Measurements from ENCODE around the gene PDCD11.

The PDCD11 gene

GRCh38 chr10:103493916-103494877, 97.8 kb downstream of the PDCD11 start (continued):
- TF ChIP-seq PATZ1 (tag by site-specific recombination; IDR thresholded peaks at IDR 0.05) = peak; percentile 91

- Histone ChIP-seq H3K36me3 (ENCODE audit: control insufficient read depth in 2 of 2, insufficient read depth in 1 of 2, low read length in 2 of 2) (no peaks in the 10 kb centered on the region), H3K4me1 (ENCODE audit: control insufficient read depth, insufficient read depth, low read length) (no peaks in the 10 kb centered on the region), H3K4me3 (ENCODE audit: low read depth, low read length) (no peak overlapping the region), H3K27ac (ENCODE audit: extremely low read depth, low read depth, low read length) (no peak overlapping the region), H3K9me3 (ENCODE audit: control insufficient read depth, insufficient read depth, low read depth, low read length) (no peaks in the 10 kb centered on the region)
- ChIA-PET CTCF (interaction anchor here (0.5 to 1.5 kb wide), 5 partner anchors 10 to 550 kb away, joined by 3 to 6 read pairs (median 3); no protein-coding TSS in a partner anchor), POLR2A (interaction anchor here (3.4 kb wide), 1 partner anchor 9 kb away, joined by 15 read pairs; no protein-coding TSS in a partner anchor)
- TF ChIP-seq ZNF580 (tag by site-specific recombination; IDR thresholded peaks at IDR 0.05) = 0 out of 2 replicates have a peak, but pooled peaks have one; percentile 17
- no peak for TF ChIP-seq ZNF292 (tag by site-specific recombination; IDR thresholded peaks at IDR 0.05; ENCODE audit: borderline replicate concordance, low read depth)
- no peak for TF ChIP-seq ZNF792 (tag by site-specific recombination; IDR thresholded peaks at IDR 0.05)
- TF ChIP-seq ZNF677 (tag by site-specific recombination; IDR thresholded peaks at IDR 0.05) = no peak
- no peak for TF ChIP-seq ZNF37A (tag by site-specific recombination; IDR thresholded peaks at IDR 0.05)
- TF ChIP-seq ZNF423 (tag by site-specific recombination; IDR thresholded peaks at IDR 0.05) = no peak
- TF ChIP-seq ZNF266 (tag by site-specific recombination; IDR thresholded peaks at IDR 0.05; ENCODE audit: low read depth) = no peak
- no peak for TF ChIP-seq ZNF670 (tag by site-specific recombination; IDR thresholded peaks at IDR 0.05; ENCODE audit: low read depth)
- no peak for TF ChIP-seq ZNF350 (tag by site-specific recombination; IDR thresholded peaks at IDR 0.05)
Measured at GRCh38 chr10:103495321-103495720, 98.9 kb downstream of the PDCD11 start.
